A172 (cell line): ENCODE results near the gene TLE2. TPM values are rescaled to one million over a fixed set of nuclear protein-coding genes. Genes with fewer than 3 reads are reported as not detected.
"Not testable (repeated sequence)": the region's sequence is repeated elsewhere in the genome, so short reads cannot be mapped to it uniquely, and the experiment has no call there.

Experiments
- DNase-seq: peaks from one replicate; pipeline ENCODE4 v3.0.0-alpha.2; 2015; ENCODE audit warnings: low spot score
- total RNA-seq: library from RNA; depleted of rRNA; stranded (reverse); fragments of >200 nt; shearing (Covaris generic); gene quantifications from 2 replicates; pipeline ENCODE4 v1.2.3, GENCODE V29; 2014

Gene TLE2
- total RNA-seq, 1 experiment from 2014 or later = 2.3 TPM

DNA sequence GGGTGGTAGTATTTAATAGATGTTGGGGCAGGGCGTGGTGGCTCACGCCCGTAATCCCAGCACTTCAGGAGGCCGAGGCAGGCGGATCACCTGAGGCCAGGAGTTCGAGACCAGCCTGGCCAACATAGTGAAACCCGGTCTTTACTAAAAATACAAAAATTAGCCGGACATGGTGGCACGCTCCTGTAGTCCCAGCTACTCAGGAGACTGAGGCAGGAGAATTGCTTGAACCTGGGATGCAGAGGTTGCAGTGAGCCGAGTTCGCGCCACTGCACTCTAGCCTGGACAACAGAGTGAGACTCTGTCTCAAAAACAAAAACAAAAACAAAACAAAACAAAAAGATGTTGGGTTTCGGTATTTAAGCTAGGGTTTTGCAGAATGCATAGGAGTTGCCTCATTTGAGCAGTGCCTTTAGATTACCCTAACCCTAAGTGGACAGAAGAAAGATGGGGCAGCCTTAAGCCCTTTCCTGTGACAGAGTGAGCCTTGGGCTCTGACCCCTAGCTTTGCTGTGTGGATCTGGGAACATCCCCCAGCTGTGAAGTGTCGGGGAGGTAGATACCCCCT, 8.0 kb upstream of the TLE2 start:
- DNase-seq = not testable (repeated sequence)

DNA sequence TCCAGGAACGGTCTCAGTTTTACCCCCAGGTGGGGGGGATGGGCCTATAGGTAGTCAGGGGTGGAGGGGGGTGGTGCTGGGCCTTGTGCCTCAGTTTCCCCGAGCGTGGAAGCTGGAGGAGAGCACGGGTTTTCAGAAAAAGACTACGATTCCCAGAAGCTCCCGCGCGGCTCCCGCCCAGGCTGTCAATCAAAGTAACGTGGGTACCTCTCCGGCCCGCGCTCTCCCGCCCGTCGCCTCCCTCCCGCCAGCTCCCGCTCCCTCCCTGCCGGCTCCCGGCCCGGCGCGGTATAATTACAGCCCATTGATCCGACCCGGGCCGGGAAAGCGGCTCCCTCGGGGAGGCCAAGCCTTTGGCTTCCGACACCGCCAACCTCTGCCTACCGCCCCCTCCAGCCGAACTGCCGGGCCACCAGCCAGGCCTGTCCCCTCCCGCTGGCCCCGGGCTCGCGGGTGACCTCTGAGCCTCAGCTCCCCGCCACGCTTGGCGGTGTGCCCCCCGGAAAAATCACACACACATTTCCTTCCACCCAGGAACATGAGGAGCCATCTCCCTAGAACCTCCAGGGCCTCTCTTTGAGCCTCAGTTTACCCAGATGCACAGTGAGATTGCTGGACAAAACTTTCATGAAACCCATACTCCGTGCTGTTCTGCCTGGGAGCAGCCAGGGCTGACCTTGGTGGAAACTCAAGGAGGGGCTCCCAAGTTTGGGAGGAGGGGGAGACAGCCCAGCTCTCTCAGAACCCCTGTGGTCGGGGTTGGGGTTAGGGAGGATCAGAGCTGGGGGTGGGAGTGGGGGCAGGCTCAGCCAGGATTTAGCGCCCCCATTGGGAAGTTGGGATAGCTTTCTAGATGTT, 7.3 kb upstream of the TLE2 start:
- DNase-seq = peak; percentile 93

DNA sequence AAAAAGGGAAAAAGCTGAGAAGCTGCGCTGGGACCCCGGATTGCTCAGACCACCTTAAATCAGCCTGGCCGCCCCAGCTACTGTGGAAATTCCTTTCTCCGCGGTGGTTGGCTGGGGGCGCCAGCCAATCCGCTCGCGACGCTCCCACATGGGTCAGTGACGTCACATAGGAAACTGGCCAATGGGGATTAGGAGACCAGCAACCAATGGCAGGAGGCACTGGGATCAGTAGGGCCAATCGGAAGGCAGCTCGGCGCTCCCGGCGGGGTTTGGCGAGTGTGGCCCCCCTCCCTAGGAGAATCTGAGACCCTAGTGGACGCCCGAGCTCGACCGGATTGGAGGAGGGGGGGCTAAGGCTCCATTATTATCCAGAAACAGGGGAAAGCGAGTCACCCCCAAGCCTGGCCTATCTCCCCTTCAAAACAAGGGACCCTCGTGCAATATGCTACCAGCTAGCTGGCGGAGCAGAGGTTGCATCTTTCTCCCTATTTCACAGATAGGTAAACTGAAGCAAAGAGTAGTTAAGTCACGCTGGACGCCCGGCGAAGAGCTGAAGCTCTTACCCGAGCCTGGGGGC, 6.5 kb upstream of the TLE2 start:
- peak; percentile 99 for DNase-seq

DNA sequence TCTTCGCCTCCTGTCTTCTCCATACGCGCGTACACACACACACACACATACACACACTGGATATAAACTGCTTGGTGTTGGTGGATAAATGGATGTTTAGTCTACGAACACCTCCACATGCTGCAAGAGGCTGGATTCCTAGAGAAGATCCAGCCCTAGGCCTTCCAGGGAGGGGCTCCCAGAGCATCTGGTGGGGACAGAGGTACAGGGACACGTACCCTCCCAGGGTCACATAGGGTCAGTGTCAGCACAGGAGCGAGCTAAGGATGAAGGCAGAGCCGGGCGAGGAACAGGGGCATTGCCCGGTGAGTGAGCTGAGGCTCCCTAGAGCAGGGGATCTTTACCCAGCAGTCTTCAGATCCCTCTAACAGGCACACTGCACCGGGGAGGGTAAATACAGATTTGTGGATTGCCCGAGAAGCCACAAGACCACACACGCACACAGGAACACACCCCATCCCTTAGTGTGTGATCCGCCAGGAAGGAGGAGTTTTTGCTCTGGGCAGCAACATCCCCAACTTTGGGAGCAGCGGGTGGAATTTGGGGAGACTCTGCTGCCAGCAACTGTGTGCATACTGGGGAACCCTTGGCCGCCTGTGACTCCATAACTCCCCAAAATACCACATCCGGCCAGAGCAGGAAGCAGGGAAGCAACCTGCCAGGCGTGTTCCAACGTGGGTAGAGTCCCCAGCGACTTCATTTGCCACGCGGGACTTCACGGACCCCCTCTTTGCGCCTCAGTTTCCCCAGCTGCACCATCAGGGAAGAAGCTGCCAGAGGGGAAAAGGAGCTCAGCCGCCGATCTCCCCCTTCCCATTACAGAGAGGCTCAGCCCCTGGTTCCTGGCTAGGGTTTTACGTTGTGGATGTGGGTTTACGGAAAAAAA, 5.8 kb upstream of the TLE2 start:
- DNase-seq = peak; percentile 79

DNA sequence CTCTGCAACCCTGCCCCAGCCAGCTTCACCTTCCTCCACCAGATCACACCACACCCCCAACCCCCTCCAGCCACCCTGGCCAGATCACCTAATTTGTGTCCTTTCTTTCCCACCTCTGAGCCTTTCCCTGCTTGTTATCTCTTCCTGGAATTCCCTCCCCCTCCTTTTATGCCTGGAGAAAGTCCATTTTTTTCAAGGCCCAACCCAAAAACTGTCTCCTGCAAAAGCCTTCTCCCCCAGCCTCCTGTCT, 5.3 kb upstream of the TLE2 start:
- DNase-seq = no peak

DNA sequence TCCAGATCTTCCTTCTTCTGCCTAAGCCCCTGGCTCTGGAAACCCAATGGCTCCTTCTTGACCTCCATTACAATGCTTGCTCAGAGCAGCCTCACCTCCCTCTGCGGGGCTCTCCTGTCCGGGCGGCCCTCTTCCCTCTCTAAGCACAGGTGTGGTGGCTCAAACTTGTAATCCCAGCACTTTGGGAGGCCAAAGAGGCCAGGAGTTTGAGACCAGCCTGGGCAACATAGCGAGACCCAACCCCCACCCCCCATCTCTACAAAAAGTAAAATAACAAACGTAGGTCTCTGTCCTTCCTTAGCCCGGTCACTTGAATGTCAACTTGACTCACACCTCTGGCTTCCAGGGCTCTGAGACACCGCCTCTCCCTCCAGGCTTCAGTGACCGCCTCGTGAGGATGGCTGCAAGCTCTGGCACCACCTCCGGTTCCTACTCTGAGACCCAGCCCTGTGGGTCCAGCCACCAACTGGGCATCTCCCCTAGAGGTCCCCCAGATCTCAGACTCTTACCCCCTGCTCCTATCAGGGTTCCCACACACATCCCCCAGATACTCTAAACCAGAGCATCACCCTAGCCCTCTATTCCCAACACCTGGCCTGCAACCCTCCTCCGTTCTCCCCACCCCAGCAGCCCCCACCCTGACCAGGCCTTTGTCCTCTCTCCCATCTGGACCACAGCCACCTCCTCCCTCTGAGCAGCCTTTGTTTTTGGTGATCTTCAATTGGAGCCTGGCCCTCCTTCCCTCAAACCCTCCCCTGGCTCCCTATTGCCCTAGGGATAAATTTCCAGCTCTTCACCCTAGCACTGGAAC, 4.7 kb upstream of the TLE2 start:
- no peak for DNase-seq

DNA sequence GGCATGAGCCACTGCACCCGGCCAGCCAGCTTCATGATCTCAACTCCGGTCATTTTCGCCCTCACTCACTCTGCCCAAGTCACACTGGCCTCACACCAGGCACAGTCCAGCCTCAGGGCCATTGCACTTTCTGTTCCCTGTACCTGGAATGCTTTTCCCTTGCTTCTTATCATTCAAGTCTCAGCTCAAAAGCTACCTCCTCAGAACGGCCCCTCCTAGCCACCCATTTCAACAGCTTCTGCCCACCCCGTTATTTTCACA, 2.5 kb upstream of the TLE2 start:
- DNase-seq = no peak

DNA sequence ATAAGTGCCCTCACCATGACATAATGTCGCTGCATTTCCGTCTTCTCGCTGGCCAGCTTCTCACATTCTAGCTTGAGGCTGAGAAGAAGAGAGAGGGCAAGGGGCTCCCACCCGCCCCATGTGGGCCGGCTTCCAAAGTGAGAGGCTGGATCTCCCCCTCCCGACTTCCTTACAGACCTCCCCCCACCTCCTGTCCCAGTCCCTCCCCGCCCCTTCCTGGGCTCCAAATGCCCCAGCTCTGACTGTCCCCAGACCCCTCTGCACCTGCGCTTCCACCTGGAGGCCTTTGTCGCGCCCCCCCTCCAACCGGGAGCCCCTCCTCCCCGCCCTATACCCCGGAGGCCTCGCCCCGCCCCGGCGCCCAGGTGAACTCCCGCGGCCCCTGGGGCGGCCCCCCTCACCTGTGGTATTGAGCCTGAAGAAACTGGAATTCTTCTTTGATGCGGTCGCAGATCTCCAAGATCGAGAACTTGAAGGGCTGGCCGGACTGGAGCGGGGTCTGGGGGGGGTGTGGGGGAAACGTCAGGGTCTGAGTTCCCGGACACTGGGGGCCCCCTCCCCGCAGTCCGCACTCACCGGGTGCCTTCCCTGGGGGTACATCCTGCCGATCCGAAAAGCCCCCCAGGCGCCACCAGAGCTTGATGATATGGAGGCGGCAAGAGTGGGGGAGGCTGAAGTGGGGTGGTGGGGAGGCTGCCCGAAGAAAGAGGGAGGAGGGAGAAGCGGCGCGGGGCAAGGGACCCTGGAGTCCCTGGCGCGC, 595 bp downstream of the TLE2 start:
- no peak for DNase-seq

DNA sequence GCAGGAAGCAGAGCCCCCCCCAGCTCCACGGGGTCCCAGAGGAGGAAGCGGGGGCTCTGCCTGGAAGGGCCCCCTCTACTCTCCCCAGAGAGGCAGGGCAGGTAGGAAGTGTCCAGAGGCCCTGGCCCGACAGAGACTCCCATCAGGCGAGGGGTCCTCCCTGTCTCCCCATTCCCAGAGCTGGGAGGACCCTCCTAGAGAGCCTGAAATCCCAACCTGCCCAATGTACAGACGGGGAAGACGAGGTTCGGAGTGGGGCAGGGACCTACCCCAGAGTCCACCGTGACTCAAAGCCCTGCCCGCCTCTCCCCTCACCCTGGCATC, 1.1 kb downstream of the TLE2 start:
- no peak for DNase-seq

DNA sequence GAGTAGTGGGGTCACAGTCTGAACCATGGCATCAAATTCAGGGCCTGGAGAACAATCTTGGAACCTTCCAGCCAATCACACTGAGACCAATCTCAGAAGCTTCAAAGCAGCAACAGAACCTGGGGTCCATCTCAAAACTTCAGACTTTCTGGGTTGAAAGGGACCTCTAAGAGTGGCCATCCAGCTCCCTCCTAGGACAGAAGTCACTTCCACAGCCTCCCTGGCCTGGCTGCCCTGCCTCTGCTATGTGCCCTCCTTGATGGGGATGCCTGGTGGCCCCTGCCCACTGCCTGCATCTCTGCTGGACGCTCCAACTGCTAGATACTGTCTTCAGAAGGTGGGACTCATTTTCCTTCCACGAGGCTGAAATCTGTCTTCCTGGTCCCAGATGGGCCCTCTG, 1.8 kb downstream of the TLE2 start:
- no peak for DNase-seq

DNA sequence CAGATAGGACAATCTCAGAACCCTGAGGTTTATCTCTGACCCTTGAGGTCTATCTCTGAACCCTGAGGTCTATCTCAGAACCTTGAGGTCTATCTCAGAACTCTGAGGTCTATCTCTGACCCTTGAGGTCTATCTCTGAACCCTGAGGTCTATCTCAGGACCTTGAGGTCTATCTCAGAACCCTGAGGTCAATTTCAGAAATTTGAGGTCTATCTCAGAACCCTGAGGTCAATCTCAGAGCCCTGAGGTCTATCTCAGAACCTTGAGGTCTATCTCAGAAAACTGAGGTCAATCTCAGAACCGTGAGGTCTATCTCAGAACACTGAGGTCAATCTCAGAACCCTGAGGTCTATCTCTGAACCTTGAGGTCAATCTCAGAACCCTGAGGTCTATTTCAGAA, 2.3 kb downstream of the TLE2 start:
- DNase-seq = no peak

DNA sequence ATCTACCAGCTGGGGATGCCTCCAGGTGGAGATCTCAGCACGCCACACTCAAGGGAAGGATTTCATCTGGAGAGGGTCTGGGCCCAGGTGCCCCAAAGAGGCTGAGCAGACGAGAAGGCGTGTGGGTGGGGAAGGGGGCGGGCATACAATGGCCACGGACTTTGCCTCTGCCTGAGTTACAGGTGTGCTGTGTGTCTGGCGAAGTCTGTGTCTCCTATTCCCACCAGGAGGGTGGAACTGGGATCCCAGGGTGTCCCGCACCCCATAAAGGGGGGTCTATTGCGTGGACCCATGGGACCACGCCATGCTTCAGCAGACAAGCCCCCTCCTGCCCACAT, 3.6 kb downstream of the TLE2 start:
- DNase-seq = no peak

DNA sequence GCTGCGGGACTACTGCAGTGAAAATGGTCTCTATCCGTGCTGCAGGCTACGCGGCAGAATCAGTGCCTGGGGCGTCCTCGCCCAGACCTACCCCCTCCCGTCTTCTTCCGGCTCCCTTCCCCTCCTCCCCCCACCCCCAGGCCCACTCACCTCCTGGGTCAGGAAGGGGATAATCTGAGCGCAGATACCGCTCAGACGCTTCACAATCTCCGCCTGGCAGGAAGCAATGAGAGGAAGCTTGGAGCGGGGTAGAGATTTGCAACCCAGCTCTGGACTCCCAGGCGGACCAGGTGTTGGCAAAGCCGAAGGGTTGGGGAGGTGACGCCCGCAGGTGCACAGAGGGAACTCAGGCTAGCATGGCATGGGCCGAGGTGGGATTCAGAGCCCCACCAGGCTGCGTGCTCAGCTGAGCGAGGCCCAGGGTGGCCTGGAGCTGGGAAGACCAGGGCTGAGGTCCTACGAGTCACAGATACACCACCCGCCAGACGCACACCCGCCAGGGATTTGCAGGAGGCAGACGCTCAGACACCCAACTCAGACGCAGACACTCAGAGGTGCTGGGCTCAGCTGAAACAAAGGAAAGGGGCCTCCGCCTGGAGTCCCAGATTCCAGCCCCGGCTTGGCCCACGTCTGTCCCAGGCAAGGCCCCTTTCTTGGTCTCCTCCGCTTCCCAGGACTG, 4.1 kb downstream of the TLE2 start:
- no peak for DNase-seq

DNA sequence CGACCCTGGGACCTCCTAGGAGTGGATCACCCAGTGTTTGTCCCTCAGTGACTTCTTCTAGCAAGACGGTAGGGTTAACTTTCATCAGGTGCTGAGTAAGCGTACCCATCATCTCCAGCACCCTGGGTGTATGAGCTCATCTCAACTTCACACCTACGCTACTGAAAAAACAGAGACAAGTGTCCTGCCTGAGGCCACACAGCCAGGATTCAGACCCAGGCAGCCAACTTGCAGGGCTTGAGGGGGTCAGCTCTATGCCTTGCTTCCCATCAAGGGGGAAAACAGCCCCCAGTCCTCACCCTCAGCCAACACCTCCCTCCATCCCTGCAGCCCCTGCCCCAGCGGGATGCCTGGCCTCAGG, 4.6 kb downstream of the TLE2 start:
- DNase-seq = no peak

DNA sequence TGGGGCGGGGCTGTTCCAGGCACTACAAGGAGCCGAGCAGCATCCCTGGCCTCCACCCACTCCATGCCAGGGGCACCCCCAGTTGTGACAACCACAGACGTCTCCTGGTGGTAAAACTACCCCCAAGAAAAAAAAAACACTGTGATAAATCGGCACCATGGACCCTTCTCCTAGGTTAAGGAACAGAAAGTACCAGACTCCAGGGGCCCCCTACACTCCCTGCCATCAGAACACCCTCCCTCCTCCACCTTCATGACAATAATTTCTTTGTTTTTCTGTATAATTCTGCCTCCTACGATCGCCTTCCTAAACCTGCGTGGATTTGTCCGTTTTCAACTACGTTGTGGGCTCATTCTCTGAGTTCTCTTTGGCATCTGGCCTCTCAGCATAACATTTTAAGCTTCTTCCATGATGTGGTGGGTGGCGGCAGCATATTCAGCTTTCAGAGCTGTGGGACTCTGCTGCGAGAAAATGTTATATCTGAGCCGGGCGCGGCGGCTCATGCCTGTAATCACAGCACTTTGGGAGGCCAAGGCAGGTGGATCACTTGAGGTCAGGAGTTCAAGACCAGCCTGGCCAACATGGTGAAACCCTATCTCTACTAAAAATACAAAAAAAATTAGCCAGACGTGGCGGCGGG, 8.6 kb downstream of the TLE2 start:
- no peak for DNase-seq

DNA sequence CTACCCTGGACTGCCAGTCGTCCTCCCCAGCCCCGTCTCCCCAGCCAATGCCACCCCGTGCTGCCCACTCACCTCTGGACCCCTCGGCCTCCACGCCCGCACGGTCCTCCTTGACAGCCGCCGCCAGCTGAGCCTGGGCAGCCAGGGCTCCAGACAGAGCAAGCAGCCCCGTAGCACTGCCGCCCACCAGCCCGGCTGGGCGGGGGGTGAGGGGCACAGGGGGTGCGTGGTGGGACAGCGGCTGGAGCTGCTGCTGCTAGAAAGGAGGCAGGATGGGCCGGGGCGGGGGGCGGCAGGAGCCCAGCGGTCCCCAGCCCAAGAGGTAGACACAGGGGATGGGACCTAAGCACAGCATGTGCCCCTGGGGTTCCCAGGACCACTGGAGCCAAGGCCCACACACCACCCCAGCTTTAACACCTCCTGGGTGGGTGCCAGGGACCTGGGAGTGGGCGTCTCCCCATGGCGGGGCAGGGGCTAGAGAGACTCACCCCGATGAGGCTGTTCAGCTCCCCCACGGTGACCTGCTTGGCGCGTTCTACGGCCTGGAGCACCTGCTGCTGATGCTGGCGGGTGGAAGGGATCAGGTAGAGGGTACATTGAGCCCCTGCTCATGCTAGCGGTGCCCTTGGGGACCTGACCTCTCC, 9.7 kb downstream of the TLE2 start:
- DNase-seq = no peak

DNA sequence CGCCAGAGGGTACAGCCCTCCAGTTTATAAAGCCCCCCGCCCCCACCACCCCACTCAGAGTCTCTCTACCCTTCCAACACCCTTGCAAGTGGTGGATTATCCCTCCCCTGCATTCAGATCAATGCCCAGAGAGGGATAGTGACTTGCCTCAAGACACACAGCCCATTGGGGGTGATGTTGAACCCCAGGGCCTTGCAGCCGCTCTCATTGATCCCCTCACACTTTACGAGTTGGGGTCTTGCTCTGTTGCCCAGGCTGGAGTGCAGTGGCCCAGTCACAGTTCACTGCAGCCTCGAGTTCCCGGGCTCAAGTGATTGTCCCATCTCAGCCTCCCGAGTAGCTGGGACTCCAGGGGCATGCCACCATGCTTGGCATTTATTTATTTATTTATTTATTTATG, 11.2 kb downstream of the TLE2 start:
- DNase-seq = no peak

DNA sequence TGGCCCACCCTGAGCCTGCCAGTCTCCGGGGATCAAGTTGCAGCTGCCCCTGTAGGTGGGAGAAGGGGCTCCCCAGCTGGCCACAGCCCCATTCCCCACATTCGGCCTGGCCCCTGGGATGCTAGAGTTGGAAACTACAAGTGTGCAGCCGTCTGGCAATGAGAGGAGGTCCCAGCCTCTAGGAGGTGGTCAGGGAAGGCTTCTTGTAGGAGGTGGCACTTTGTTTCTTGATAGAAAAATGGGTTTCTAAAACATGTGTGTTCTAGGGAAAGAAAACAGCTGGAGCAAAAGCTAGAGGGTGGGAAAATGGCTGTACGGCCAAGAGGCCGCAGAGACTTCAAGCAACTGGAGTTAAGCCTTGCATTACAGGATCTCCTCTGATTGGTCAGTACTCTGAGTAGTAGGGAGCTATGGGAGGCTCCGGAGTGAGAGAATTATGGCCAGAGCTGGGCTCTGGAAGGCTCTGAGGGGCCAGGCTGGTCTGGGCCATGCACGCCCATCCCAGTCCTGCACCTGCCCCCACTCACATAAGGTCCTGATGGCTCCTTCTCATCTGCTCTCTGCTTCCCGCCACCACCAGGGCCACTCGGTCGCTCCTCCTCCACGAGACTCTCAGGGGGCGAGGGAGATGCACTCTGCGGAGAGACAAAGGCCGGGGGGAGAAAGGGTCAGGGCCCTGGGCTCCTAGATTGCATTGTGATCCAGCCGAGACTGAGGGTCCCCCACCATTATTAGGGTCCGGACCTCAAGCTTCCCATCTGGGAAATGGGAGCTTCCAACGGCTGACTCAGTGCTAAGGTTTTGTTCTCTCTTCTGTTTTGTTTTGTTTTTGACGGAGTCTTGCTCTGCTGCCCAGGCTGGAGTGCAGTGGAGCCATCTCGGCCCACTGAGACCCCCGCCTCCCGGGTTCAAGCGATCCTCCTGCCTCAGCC, 13.7 kb downstream of the TLE2 start:
- no peak for DNase-seq

DNA sequence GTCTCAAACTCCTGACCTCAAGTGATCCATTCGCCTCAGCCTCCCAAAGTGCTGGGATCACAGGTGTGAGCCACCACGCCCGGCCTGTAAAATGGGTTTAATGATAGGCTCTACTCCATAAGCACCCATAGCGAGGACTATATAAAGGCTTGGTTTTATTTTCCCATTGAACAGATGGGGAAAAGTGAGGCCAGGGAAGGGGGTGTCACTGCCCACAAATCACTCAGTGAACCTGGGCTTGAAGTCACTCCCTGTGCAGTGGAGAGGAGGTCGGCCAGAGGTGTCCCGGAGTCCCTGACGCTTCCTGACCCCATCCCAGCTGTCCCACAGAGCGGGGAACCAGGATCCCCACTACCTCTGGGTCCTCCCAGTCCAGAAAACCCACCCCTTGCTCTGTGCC, 14.9 kb downstream of the TLE2 start:
- no peak for DNase-seq
